ENCODE measurements around the gene ERGIC3. TPM values are rescaled to one million over a fixed set of nuclear protein-coding genes. Genes with fewer than 3 reads are reported as not detected.
A peak's percentile ranks its signal among the peaks of the same experiment; 100 is the strongest.

ERGIC3 gene
- total and polyA plus RNA-seq, 2 of the 13 experiments (the other 11 are each of a cell fraction or from before 2014, with no cell fraction given) = 407 to 670 TPM

- intact Hi-C loops (cut with micrococcal nuclease; ENCODE audit: unreplicated experiment) (no loop called here), in situ Hi-C loops (cut with HindIII; ENCODE audit: extremely low pct_ligation_motif_present, low pct_unique_long_range_greater_than_20kb) (no loop called here)
- POLR2A ChIA-PET = interaction anchor here (1.0 kb wide), 1 partner anchor 50 kb away, joined by 3 read pairs; the partner anchor contains the start of gene CEP250
- Histone ChIP-seq H3K4me3 (replicated peaks in 1 of 3; ENCODE audit: insufficient read depth in 1 of 3, low read depth in 2 of 3, low read length in 3 of 3) (no peak overlapping the region), H3K4me2 (ENCODE audit: low read depth, low read length) (no peak overlapping the region), H3K9me3 (ENCODE audit: low read length) (no peaks in the 10 kb centered on the region), H4K20me1 (ENCODE audit: insufficient read depth, low read length) (no peaks in the 10 kb centered on the region), H3K4me1 (ENCODE audit: insufficient read depth, low read length) (peaks cover 9% of the 10 kb centered on the region; the same call in 1 of the 2 replicates), H3K27ac (ENCODE audit: extremely low read length, insufficient read depth, low read length) (no peak overlapping the region), H3K27me3 (ENCODE audit: control insufficient read depth in 1 of 2, insufficient read depth in 2 of 2, low read length in 2 of 2) (no peaks in the 10 kb centered on the region), H2AFZ (ENCODE audit: low read length) (no peak overlapping the region), H3K9ac (ENCODE audit: insufficient read depth, low read depth, low read length) (no peak overlapping the region), H3K36me3 (replicated peaks in 1 of 2; ENCODE audit: control insufficient read depth in 1 of 2, insufficient read depth in 2 of 2, low read length in 2 of 2) (peaks cover 74 to 96% of the 10 kb centered on the region in 2 experiments), H3K79me2 (ENCODE audit: insufficient read depth, low read length) (no peaks in the 10 kb centered on the region)
- no TSS peak for BruUV-seq (replicated peaks)
- DNase-seq (ENCODE audit: low spot score) (no peak), ATAC-seq (no peak; the same call in 1 of the 3 replicates), FAIRE-seq (no peak)
- TF ChIP-seq ZNF281 (CRISPR knock-in tag; IDR thresholded peaks at IDR 0.05; ENCODE audit: borderline replicate concordance) (no peak), ZNF607 (CRISPR knock-in tag; IDR thresholded peaks at IDR 0.05; ENCODE audit: borderline replicate concordance) (0 out of 2 replicates have a peak, but pooled peaks have one; percentile 38), ZNF501 (CRISPR knock-in tag; IDR thresholded peaks at IDR 0.05) (peak; percentile 53; the same call in 1 of the 2 replicates), ZSCAN31 (CRISPR knock-in tag; IDR thresholded peaks at IDR 0.05; ENCODE audit: low read depth) (no peak), SP2 (CRISPR knock-in tag; IDR thresholded peaks at IDR 0.05) (0 out of 2 replicates have a peak, but pooled peaks have one; percentile 16), HNF1B (CRISPR knock-in tag; IDR thresholded peaks at IDR 0.05) (0 out of 2 replicates have a peak, but pooled peaks have one; percentile 27)
- WGBS (ENCODE audit: low lambda C conversion rate) = 92% methylated on average over 5 of the region's 5 CpGs
- CTCF ChIA-PET (ENCODE audit: low intra/inter-chr PET ratio, low total read pairs) = no interaction called here
These were observed 37.1 kb upstream of the ERGIC3 start for GRCh38 chr20:35504751-35505150.
